HCT116 (cell line): ENCODE results near the gene BOD1. TPM values are rescaled to one million over a fixed set of nuclear protein-coding genes. Genes with fewer than 3 reads are reported as not detected.

Experiments used
- ATAC-seq: fragments of 200-7000 bp; cut with Tn5 transposase; 2 replicates; pipeline ENCODE4 v1.9.1; 2020; ENCODE audit warnings: mild to moderate bottlenecking, moderate library complexity
- BruUV-seq: library from RNA; stranded (reverse); fragments of 400-500 nt; replicated peaks from 2 replicates; lab custom pipeline; 2021; lab: Mats Ljungman, UMichigan
- CTCF ChIA-PET: fragments of 300-600 bp; sonication (Branson Sonifier 250); formaldehyde crosslinking; loops from one replicate; lab custom pipeline; 2021; ENCODE audit warnings: antibody characterized with exemption; lab: Charles Lee
- POLR2A ChIA-PET: fragments of 300-600, 350-600 bp; sonication (Branson Sonifier 250); formaldehyde crosslinking; loops from one replicate; lab custom pipeline; 2021; ENCODE audit warnings: antibody characterized with exemption; lab: Charles Lee
- RAD21 ChIA-PET, 2 experiments: fragments of 300-600 bp; sonication (Branson Sonifier 250); formaldehyde crosslinking; loops; one replicate each; lab custom pipeline; 2023; ENCODE audit warnings: low total read pairs in 2 of 2; ENCODE audit not compliant: uncharacterized antibody in 2 of 2, unreplicated experiment in 2 of 2, low non-redundant PET in 1 of 2; lab: Charles Lee
- DNase-seq: peaks from one replicate; pipeline ENCODE4 v3.0.0-alpha.2; 2010; ENCODE audit warnings: low read depth, low spot score
- H2AFZ ChIP-seq: fragments of 200-600 bp; shearing (Covaris generic), sonication (generic); 2 replicates; pipeline ENCODE4 v1.6.1; 2017; ENCODE audit warnings: low read depth, mixed run types, mixed read lengths, antibody characterized with exemption, low read length; ENCODE audit not compliant: poor library complexity, severe bottlenecking
- H3K27ac ChIP-seq: 2 replicates; pipeline ENCODE4 v1.5.1; 2012; ENCODE audit warnings: low read depth, low read length
- H3K27me3 ChIP-seq: fragments of 200-600 bp; sonication (generic); 2 replicates; pipeline ENCODE4 v1.6.1; 2016; ENCODE audit warnings: mixed run types, low read length, mixed read lengths; ENCODE audit not compliant: insufficient read depth
- H3K36me3 ChIP-seq, 2 experiments: fragments of 200-500 bp in 1 of 2; fragments of 200-600 bp in 1 of 2; sonication (Bioruptor generic) in 1 of 2; sonication (generic) in 1 of 2; 2 replicates each; pipeline versions ENCODE4 v1.5.1 to v1.6.1; 2014 to 2016; ENCODE audit warnings: low read length in 2 of 2, inconsistent platforms in 1 of 2, mixed read lengths in 1 of 2, mixed run types in 1 of 2; ENCODE audit not compliant: insufficient read depth in 2 of 2, control insufficient read depth in 1 of 2
- H3K4me1 ChIP-seq, 2 experiments: fragments of 200-600 bp in 1 of 2; sonication (generic) in 1 of 2; 2 replicates each; pipeline versions ENCODE4 v1.5.1 to v1.6.1; 2012 to 2017; ENCODE audit warnings: low read length in 2 of 2, inconsistent platforms in 1 of 2, mild to moderate bottlenecking in 1 of 2, mixed read lengths in 1 of 2, mixed run types in 1 of 2, moderate library complexity in 1 of 2; ENCODE audit not compliant: insufficient read depth in 2 of 2, control insufficient read depth in 1 of 2
- H3K4me2 ChIP-seq: fragments of 200-600 bp; sonication (generic); 2 replicates; pipeline ENCODE4 v1.6.1; 2017; ENCODE audit warnings: mixed run types, low read length, mixed read lengths
- H3K4me3 ChIP-seq, 2 experiments: fragments of 200-600 bp in 1 of 2; sonication (generic) in 1 of 2; replicated peaks in 1 of 2; 2 replicates each; pipeline ENCODE4 v1.5.1; 2011 to 2016; ENCODE audit warnings: low read length in 2 of 2, control low read depth in 1 of 2, low read depth in 1 of 2, mild to moderate bottlenecking in 1 of 2, mixed read lengths in 1 of 2, mixed run types in 1 of 2
- H3K79me2 ChIP-seq: fragments of 200-600 bp; sonication (generic); 2 replicates; pipeline ENCODE4 v1.6.1; 2017; ENCODE audit warnings: mild to moderate bottlenecking, mixed run types, low read length, moderate library complexity, mixed read lengths; ENCODE audit not compliant: insufficient read depth
- H3K9ac ChIP-seq: fragments of 200-600 bp; sonication (generic); 2 replicates; pipeline ENCODE4 v1.6.1; 2016; ENCODE audit warnings: low read length, mixed read lengths
- H3K9me2 ChIP-seq: fragments of 200-600 bp; sonication (generic), shearing (Covaris generic); 2 replicates; pipeline ENCODE4 v1.6.1; 2017; ENCODE audit warnings: mixed run types, mild to moderate bottlenecking, moderate library complexity; ENCODE audit not compliant: insufficient read depth
- H3K9me3 ChIP-seq, 2 experiments: fragments of 200-500 bp in 1 of 2; fragments of 200-600 bp in 1 of 2; sonication (Bioruptor generic) in 1 of 2; sonication (generic) in 1 of 2; 2 replicates each; pipeline ENCODE4 v1.6.1; 2014 to 2017; ENCODE audit warnings: low read length in 2 of 2, mixed read lengths in 2 of 2, inconsistent platforms in 1 of 2, low read depth in 1 of 2, mild to moderate bottlenecking in 1 of 2, mixed run types in 1 of 2, moderate library complexity in 1 of 2; ENCODE audit not compliant: control insufficient read depth in 1 of 2, insufficient read depth in 1 of 2
- H4K20me1 ChIP-seq: fragments of 200-600 bp; sonication (generic), shearing (Covaris generic); 2 replicates; pipeline ENCODE4 v1.6.1; 2017; ENCODE audit warnings: mixed run types, mild to moderate bottlenecking, moderate library complexity; ENCODE audit not compliant: insufficient read depth
- CBX3 ChIP-seq: IDR thresholded peaks from 2 replicates; pipeline ENCODE4 v1.6.1; 2012; ENCODE audit warnings: low read depth
- CEBPB ChIP-seq: IDR thresholded peaks from 2 replicates; pipeline ENCODE4 v1.6.1; 2012; ENCODE audit warnings: low read depth
- EGR1 ChIP-seq: IDR thresholded peaks from 2 replicates; pipeline ENCODE4 v1.6.1; 2012; ENCODE audit warnings: low read depth
- ELF1 ChIP-seq: IDR thresholded peaks from 2 replicates; pipeline ENCODE4 v1.6.1; 2012; ENCODE audit warnings: low read depth, borderline replicate concordance
- EZH2phosphoT487 ChIP-seq: fragments of 200-600 bp; IDR thresholded peaks from 2 replicates; pipeline ENCODE4 v1.6.1; 2018; ENCODE audit warnings: antibody characterized with exemption, borderline replicate concordance
- MAX ChIP-seq: IDR thresholded peaks from 2 replicates; pipeline ENCODE4 v1.6.1; 2012
- POLR2A ChIP-seq: IDR thresholded peaks from 2 replicates; pipeline ENCODE4 v1.7.0; 2011; ENCODE audit warnings: borderline replicate concordance; ENCODE audit not compliant: insufficient read depth, insufficient read length; ENCODE audit errors: extremely low read depth
- RAD21 ChIP-seq: IDR thresholded peaks from 2 replicates; pipeline ENCODE4 v1.6.1; 2012; ENCODE audit warnings: low read depth, mild to moderate bottlenecking
- SIN3A ChIP-seq: IDR thresholded peaks from 2 replicates; pipeline ENCODE4 v1.6.1; 2012; ENCODE audit warnings: low read depth
- TCF7L2 ChIP-seq: IDR thresholded peaks from 2 replicates; pipeline ENCODE4 v1.7.0; 2011; ENCODE audit warnings: borderline replicate concordance, inconsistent platforms; ENCODE audit not compliant: insufficient read depth, insufficient read length; ENCODE audit errors: extremely low read depth
- ZFX ChIP-seq: fragments of 450-650 bp; IDR thresholded peaks from 2 replicates; pipeline ENCODE4 v1.6.1; 2017
- ZNF274 ChIP-seq: fragments of 200-500 bp; sonication (Bioruptor generic); IDR thresholded peaks from 2 replicates; pipeline ENCODE4 v1.6.1; 2014; ENCODE audit warnings: mild to moderate bottlenecking, low read depth, low read length, inconsistent platforms
- intact Hi-C: fragments of 100-400 bp; cut with micrococcal nuclease; formaldehyde crosslinking; loops from 2 replicates; pipeline ENCODE4 v1.10.0; 2022
- total RNA-seq: library from RNA; stranded (reverse); gene quantifications from one replicate; pipeline ENCODE4 v1.2.1, GENCODE V29; 2021; ENCODE audit not compliant: unreplicated experiment

Gene BOD1
- total RNA-seq, 1 experiment from 2014 or later = 60.2 TPM

GRCh38 chr5:173625673-173626504 lies 9.4 kb upstream of the BOD1 start:
- Histone ChIP-seq H3K9me2 (no peaks in the 10 kb centered on the region), H3K4me3 (no peak overlapping the region), H3K79me2 (no peaks in the 10 kb centered on the region), H3K9me3 (no peaks in the 10 kb centered on the region), H2AFZ (no peak overlapping the region), H3K27me3 (peaks cover 4% of the 10 kb centered on the region; the same call in 1 of the 2 replicates), H3K4me2 (no peak overlapping the region), H3K4me1 (no peaks in the 10 kb centered on the region), H3K9ac (no peak overlapping the region), H3K36me3 (no peaks in the 10 kb centered on the region), H4K20me1 (no peaks in the 10 kb centered on the region), H3K27ac (no peak overlapping the region)
- TF ChIP-seq EZH2phosphoT487 = no peak
- no peak for TF ChIP-seq TCF7L2
- TF ChIP-seq MAX = no peak
- peak; percentile 29 for TF ChIP-seq RAD21
- TF ChIP-seq ZFX = no peak
- TF ChIP-seq ELF1 = no peak
- TF ChIP-seq EGR1 = no peak
- intact Hi-C loops = no loop called here
- DNase-seq (no peak), ATAC-seq (no peak)
- ChIA-PET RAD21 (no interaction called here), POLR2A (no interaction called here), CTCF (interaction anchor here (1.0 kb wide), 1 partner anchor 347 kb away, joined by 4 read pairs; no protein-coding TSS in a partner anchor)
- BruUV-seq = no TSS peak

GRCh38 chr5:173625261-173625660 lies 8.8 kb upstream of the BOD1 start:
- Histone ChIP-seq H3K9me3 (no peaks in the 10 kb centered on the region), H3K9ac (no peak overlapping the region)
- TF ChIP-seq CEBPB (no peak), CBX3 (no peak), RAD21 (no peak), POLR2A (no peak), SIN3A (no peak), ZNF274 (no peak), ZFX (no peak)
- TF ChIP-seq, all 23 proteins: peak for 0
- no TSS peak for BruUV-seq
- CTCF ChIA-PET = no interaction called here
- POLR2A ChIA-PET = no interaction called here
- H4K20me1 ChIP-seq = no peaks in the 10 kb centered on the region
- no peaks in the 10 kb centered on the region for H3K36me3 ChIP-seq
- H3K27me3 ChIP-seq = peaks cover 4% of the 10 kb centered on the region; the same call in 1 of the 2 replicates
- no peak overlapping the region for H2AFZ ChIP-seq
- no peak overlapping the region for H3K4me2 ChIP-seq
- ATAC-seq (no peak), DNase-seq (no peak)
- H3K9me2 ChIP-seq = no peaks in the 10 kb centered on the region
- H3K4me1 ChIP-seq = no peaks in the 10 kb centered on the region
- H3K4me3 ChIP-seq = no peak overlapping the region
- no peaks in the 10 kb centered on the region for H3K79me2 ChIP-seq
- intact Hi-C loops = no loop called here
- H3K27ac ChIP-seq = no peak overlapping the region
- RAD21 ChIA-PET = no interaction called here
